Fibroblast of lung (primary cell): ENCODE results near the gene NXNL2. TPM values are rescaled to one million over a fixed set of nuclear protein-coding genes. Genes with fewer than 3 reads are reported as not detected.

Experiments used
- DNase-seq, 2 donors: peaks; one replicate each; pipeline versions ENCODE4 v3.0.0 to v3.0.0-alpha.2; 2010; ENCODE audit warnings: low read depth in 2 of 2
- H2AFZ ChIP-seq: 2 replicates; pipeline ENCODE4 v1.5.1; 2012; ENCODE audit warnings: low read length, control low read depth, inconsistent platforms
- H3K27ac ChIP-seq: 2 replicates; pipeline ENCODE4 v1.5.1; 2011; ENCODE audit warnings: low read length, control low read depth; ENCODE audit not compliant: insufficient read depth
- H3K27me3 ChIP-seq: 2 replicates; pipeline ENCODE4 v1.5.1; 2011; ENCODE audit warnings: mild to moderate bottlenecking, low read length; ENCODE audit not compliant: control insufficient read depth, insufficient read depth
- H3K36me3 ChIP-seq: 2 replicates; pipeline ENCODE4 v1.5.1; 2011; ENCODE audit warnings: low read length; ENCODE audit not compliant: control insufficient read depth, insufficient read depth
- H3K4me1 ChIP-seq: 2 replicates; pipeline ENCODE4 v1.5.1; 2011; ENCODE audit warnings: low read length; ENCODE audit not compliant: control insufficient read depth, insufficient read depth; ENCODE audit errors: extremely low read depth
- H3K4me2 ChIP-seq: 2 replicates; pipeline ENCODE4 v1.5.1; 2011; ENCODE audit warnings: low read length, control low read depth; ENCODE audit not compliant: insufficient read depth; ENCODE audit errors: extremely low read depth
- H3K4me3 ChIP-seq, 4 experiments: fragments of 200-600 bp in 1 of 4; sonication (generic) in 1 of 4; replicated peaks in 1 of 4; 2 replicates each; pipeline ENCODE4 v1.5.1; 2011 to 2016; ENCODE audit warnings: low read length in 4 of 4, low read depth in 3 of 4, mild to moderate bottlenecking in 3 of 4, control low read depth in 2 of 4, inconsistent platforms in 1 of 4, mixed read lengths in 1 of 4; ENCODE audit not compliant: insufficient read depth in 1 of 4; ENCODE audit errors: control extremely low read depth in 1 of 4
- H3K79me2 ChIP-seq: 2 replicates; pipeline ENCODE4 v1.5.1; 2012; ENCODE audit warnings: mild to moderate bottlenecking, low read length, inconsistent platforms; ENCODE audit not compliant: control insufficient read depth, insufficient read depth
- H3K9ac ChIP-seq: 2 replicates; pipeline ENCODE4 v1.5.1; 2011; ENCODE audit warnings: mild to moderate bottlenecking, low read length, control low read depth; ENCODE audit not compliant: insufficient read depth
- H3K9me3 ChIP-seq: 2 replicates; pipeline ENCODE4 v1.5.1; 2012; ENCODE audit warnings: low read depth, low read length; ENCODE audit not compliant: control insufficient read depth, insufficient read depth
- H4K20me1 ChIP-seq: 2 replicates; pipeline ENCODE4 v1.5.1; 2011; ENCODE audit warnings: low read length; ENCODE audit not compliant: control insufficient read depth, insufficient read depth; ENCODE audit errors: extremely low read depth
- EZH2 ChIP-seq: IDR thresholded peaks from 2 replicates; pipeline ENCODE4 v1.5.1; 2012; ENCODE audit warnings: low read length, control low read depth, mild to moderate bottlenecking; ENCODE audit errors: missing control alignments
- polyA plus RNA-seq, 2 donors: library from polyadenylated mRNA; depleted of rRNA in 1 of 2; stranded (reverse) in 1 of 2; unstranded in 1 of 2; fragments of >200 nt; gene quantifications; 2 replicates each; pipeline ENCODE4 v1.2.1, GENCODE V29; 2011 to 2012; ENCODE audit warnings: missing spikeins in 1 of 2
- total RNA-seq: library from RNA; depleted of rRNA; stranded (reverse); fragments of >200 nt; gene quantifications from 2 replicates; pipeline ENCODE4 v1.2.1, GENCODE V29; 2014
- TF ChIP-seq, protein P1 (sequence below), 2 donors: IDR thresholded peaks in 1 of 2; conservative IDR thresholded peaks in 1 of 2; 1 replicate in 1 of 2; 2 replicates in 1 of 2; pipeline ENCODE4 v1.5.1; 2011 to 2012; ENCODE audit warnings: low read length in 2 of 2, control low read depth in 1 of 2, inconsistent platforms in 1 of 2, low read depth in 1 of 2, mild to moderate bottlenecking in 1 of 2

The NXNL2 gene
- total and polyA plus RNA-seq, 2 donors (not counting 1 experiment from before 2014, with no cell fraction given) = 0.50 to 1.3 TPM

DNA sequence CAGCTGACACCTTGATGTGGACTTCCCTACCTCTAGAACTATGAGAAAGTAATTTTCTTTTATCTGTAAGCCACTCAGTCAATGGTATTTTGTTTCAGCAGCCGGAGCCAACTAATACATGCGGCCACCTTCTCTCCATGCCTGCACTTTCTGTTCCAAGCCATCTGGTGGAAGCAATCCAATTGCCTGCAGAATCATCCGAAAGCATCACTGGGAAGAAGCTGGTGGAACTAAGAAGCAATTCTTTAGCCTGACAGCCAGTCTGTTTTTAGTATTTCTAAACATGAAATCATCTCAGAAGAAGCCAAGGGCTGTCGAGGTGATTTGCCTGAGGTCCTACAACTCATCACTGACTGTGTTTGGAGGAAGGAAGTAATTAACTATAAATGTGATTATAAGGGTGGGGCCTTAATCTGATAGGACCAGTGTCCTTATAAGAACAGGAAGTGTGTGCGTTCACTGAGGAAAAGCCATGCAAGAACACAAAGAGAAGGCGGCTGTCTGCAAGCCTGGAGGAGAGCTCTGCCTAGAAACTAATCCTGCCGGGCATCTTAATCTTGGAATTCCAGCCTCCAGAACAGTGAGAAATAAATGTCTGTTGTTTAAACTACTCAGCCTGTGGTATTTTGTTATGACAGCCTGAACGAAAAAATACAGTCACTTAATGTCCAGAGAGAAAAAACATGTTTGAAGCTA is 49.1 kb downstream of the NXNL2 start:
- Histone ChIP-seq H2AFZ (no peak overlapping the region), H4K20me1 (no peaks in the 10 kb centered on the region), H3K27me3 (no peaks in the 10 kb centered on the region)

DNA sequence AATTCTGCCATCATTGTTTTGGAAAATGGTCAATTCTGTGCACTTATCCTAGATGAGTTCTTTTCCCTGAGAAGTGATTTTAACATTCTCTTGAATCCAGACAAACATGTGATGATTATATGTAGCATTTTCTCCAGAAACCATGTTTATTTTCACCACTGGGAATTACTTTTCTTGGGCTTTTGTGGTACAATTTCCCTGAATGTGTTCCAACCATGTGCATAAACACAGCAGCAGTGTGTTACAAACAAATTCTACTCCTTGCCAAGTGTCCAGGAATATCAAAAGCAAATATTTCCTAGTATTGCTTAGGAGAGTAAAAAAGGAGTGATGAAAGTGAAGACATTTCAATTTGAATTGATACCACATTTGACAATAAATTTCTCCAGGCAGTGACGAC is 50.4 kb downstream of the NXNL2 start:
- no peaks in the 10 kb centered on the region for H3K36me3 ChIP-seq
- no peak overlapping the region for H2AFZ ChIP-seq
- H3K27me3 ChIP-seq = no peaks in the 10 kb centered on the region
- H3K4me2 ChIP-seq = no peak overlapping the region
- DNase-seq = no peak
- H4K20me1 ChIP-seq = no peaks in the 10 kb centered on the region
- TF ChIP-seq EZH2 = no peak
- TF ChIP-seq, protein P1, sequence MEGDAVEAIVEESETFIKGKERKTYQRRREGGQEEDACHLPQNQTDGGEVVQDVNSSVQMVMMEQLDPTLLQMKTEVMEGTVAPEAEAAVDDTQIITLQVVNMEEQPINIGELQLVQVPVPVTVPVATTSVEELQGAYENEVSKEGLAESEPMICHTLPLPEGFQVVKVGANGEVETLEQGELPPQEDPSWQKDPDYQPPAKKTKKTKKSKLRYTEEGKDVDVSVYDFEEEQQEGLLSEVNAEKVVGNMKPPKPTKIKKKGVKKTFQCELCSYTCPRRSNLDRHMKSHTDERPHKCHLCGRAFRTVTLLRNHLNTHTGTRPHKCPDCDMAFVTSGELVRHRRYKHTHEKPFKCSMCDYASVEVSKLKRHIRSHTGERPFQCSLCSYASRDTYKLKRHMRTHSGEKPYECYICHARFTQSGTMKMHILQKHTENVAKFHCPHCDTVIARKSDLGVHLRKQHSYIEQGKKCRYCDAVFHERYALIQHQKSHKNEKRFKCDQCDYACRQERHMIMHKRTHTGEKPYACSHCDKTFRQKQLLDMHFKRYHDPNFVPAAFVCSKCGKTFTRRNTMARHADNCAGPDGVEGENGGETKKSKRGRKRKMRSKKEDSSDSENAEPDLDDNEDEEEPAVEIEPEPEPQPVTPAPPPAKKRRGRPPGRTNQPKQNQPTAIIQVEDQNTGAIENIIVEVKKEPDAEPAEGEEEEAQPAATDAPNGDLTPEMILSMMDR (conservative IDR thresholded peaks at IDR 0.05 in 1 of 2, IDR thresholded peaks at IDR 0.05 in 1 of 2; ENCODE audit: low read depth in 1 of 2, low read length in 2 of 2) = no peak
- no peaks in the 10 kb centered on the region for H3K4me1 ChIP-seq
- H3K27ac ChIP-seq = no peak overlapping the region
- no peaks in the 10 kb centered on the region for H3K79me2 ChIP-seq
- H3K9ac ChIP-seq = no peak overlapping the region
- no peak overlapping the region for H3K4me3 ChIP-seq
- no peaks in the 10 kb centered on the region for H3K9me3 ChIP-seq

More for the DNA sequence above, 49.1 kb downstream of the NXNL2 start:
- H3K4me1 ChIP-seq = no peaks in the 10 kb centered on the region
- H3K79me2 ChIP-seq = no peaks in the 10 kb centered on the region
- no peak overlapping the region for H3K9ac ChIP-seq
- H3K27ac ChIP-seq = no peak overlapping the region
- TF ChIP-seq, protein P1 (conservative IDR thresholded peaks at IDR 0.05 in 1 of 2, IDR thresholded peaks at IDR 0.05 in 1 of 2; ENCODE audit: low read depth in 1 of 2, low read length in 2 of 2) = peak; percentile 9 to 21
- TF ChIP-seq EZH2 = no peak
- H3K4me2 ChIP-seq = peak overlapping the region; percentile 37
- peak; percentile 65 to 91 for DNase-seq
- H3K36me3 ChIP-seq = no peaks in the 10 kb centered on the region
- no peaks in the 10 kb centered on the region for H3K9me3 ChIP-seq
- peak overlapping the region in 1 of 4 experiments; percentile 17 for H3K4me3 ChIP-seq

DNA sequence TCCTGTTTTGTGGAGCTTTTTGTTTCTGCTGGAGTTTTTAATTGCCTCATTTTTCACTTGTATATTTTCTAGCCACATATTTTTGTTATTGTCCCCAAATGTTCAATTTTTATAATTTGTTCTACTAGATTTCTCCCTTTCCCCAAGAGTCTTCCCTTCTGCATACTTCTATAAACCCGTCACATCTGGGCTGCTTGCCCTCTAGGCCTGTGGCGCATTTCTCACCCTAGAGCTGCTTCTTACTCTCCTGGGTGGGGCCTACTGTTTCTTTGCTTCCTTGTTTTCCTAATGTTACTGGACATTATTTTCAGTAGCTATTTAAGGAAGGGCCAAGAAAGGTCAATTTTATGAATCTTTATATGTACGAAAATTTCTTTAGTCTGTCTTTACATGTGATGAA is 51.5 kb downstream of the NXNL2 start:
- H3K4me3 ChIP-seq = no peak overlapping the region
- no peak overlapping the region for H3K9ac ChIP-seq
- H3K36me3 ChIP-seq = no peaks in the 10 kb centered on the region
- H2AFZ ChIP-seq = no peak overlapping the region
- no peaks in the 10 kb centered on the region for H3K4me1 ChIP-seq
- no peak overlapping the region for H3K4me2 ChIP-seq
- DNase-seq = peak; percentile 32 to 42
- H3K79me2 ChIP-seq = no peaks in the 10 kb centered on the region
- no peak overlapping the region for H3K27ac ChIP-seq
- no peaks in the 10 kb centered on the region for H3K27me3 ChIP-seq
- no peaks in the 10 kb centered on the region for H4K20me1 ChIP-seq
- no peaks in the 10 kb centered on the region for H3K9me3 ChIP-seq
- TF ChIP-seq EZH2 = no peak
- TF ChIP-seq, protein P1 (conservative IDR thresholded peaks at IDR 0.05 in 1 of 2, IDR thresholded peaks at IDR 0.05 in 1 of 2; ENCODE audit: low read depth in 1 of 2, low read length in 2 of 2) = no peak
